Stimulated activated CD8-positive, alpha-beta memory T cell treated with anti-CD3 and anti-CD28 coated beads, Interleukin-7, amount 100 ng/mL, for 48 hours (primary cell): Measurements from ENCODE around the gene AKAP13.

ENCODE experiments used
- DNase-seq, 2 donors: peaks; one replicate each; pipeline ENCODE4 v3.0.0-alpha.2; 2020; ENCODE audit warnings: low read depth in 1 of 2; ENCODE audit errors: extremely low read depth in 1 of 2

The AKAP13 gene

DNA sequence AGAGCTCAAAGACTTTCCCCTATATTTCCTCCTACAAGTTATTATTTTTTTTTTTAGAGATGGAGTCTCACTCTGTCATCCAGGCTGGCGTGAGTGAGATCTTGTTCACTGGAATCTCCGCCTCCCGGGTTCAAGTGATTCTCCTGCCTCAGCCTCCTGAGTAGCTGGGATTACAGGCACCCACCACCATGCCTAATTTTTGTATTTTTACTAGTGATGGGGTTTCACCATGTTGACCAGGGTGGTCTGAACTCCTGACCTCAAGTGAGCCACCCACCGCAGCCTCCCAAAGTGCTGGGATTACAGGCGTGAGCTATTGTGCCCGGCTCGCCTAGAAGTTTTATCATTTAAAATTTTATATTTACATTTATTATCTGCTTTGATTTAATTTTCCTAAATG, 5.9 kb downstream of the AKAP13 start:
- DNase-seq = no peak

GRCh38 chr15:85388566-85389305, 8.3 kb downstream of the AKAP13 start:
- DNase-seq = no peak

GRCh38 chr15:85389306-85389650, 8.9 kb downstream of the AKAP13 start:
- DNase-seq = no peak

- no peak for DNase-seq
Observed at GRCh38 chr15:85389772-85390171, 9.4 kb downstream of the AKAP13 start.

DNA sequence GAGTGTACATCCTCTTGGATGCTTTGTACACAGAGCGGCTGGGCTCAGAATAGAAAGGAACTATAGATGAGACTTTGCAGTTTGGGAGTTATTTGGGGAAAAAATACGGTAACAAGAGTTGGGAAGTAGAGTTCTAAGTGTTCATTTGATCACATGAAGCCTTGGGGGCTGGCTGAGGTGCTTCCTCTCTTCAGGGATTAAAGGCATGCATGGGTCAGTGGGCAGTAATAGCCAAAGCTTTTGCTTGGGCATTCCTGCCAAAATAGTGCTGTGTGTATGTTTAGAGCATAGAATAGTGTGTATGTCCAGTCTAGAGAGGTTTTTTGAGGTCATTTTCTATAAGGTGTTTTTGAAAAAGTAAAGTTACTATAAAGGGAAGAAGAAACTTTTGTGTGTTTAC, 12.8 kb downstream of the AKAP13 start:
- no peak for DNase-seq

- no peak for DNase-seq
Observed at GRCh38 chr15:85394554-85395333, 14.3 kb downstream of the AKAP13 start.

- DNase-seq = no peak
Observed at GRCh38 chr15:85396554-85396953, 16.2 kb downstream of the AKAP13 start.

GRCh38 chr15:85397151-85397550, 16.7 kb downstream of the AKAP13 start:
- DNase-seq = no peak

DNA sequence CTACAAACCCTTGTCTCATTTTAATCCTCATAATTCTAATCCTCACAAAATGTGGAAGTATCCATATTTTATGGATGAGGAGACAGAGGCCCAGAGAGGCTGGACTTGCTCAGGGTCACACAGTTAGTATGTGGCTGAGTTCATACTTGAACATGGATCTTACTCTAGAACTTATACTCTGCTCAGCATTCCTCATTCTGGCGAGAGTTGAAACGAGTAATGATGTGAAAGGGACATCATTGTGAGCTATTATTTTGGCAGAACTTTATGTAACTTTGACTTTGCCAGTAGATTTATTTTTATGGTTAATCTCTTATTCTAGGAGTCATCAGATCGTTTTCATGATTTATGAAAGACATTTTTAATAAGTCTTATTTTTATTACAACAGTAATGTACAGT, 17.5 kb downstream of the AKAP13 start:
- no peak for DNase-seq

GRCh38 chr15:85398822-85399221, 18.4 kb downstream of the AKAP13 start:
- DNase-seq = no peak

DNA sequence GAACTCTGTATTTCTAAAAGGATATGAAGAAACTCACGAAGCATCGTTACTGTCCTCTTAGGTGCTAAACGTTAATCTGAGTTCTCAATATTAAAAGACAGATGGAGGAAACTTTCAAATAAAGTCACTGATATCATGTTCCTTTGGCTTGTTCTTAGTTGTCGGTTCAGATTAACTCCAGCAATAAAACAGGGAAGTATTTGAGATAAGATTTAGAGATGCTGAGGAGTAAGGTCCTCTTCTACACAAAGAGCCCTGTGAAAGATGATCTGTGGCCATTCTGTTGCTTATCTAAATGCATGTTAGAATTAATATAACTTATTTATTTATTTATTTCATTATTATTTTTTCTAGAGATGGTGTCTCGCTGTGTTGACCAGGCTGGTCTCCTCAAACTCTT, 19.2 kb downstream of the AKAP13 start:
- DNase-seq = no peak

DNA sequence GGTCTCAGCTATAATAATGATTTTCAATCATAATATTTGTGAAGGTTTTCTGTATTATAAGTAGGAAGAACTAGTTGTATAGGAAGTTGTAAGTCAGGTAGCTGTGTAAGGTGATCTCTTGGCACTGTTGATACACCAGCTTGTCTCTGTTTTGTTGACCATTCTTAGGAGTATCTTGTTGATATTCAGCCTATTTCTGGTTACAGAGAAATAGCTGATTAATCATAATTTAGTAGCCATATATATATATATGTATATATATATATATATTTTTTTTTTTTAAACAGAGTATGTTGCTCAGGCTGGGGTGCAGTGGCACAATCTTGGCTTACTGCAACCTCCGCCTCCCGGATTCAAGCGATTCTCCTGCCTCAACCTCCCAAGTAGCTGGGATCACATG, 20.2 kb downstream of the AKAP13 start:
- DNase-seq = no peak

- DNase-seq = no peak
Observed at GRCh38 chr15:85401108-85401774, 20.8 kb downstream of the AKAP13 start.

DNA sequence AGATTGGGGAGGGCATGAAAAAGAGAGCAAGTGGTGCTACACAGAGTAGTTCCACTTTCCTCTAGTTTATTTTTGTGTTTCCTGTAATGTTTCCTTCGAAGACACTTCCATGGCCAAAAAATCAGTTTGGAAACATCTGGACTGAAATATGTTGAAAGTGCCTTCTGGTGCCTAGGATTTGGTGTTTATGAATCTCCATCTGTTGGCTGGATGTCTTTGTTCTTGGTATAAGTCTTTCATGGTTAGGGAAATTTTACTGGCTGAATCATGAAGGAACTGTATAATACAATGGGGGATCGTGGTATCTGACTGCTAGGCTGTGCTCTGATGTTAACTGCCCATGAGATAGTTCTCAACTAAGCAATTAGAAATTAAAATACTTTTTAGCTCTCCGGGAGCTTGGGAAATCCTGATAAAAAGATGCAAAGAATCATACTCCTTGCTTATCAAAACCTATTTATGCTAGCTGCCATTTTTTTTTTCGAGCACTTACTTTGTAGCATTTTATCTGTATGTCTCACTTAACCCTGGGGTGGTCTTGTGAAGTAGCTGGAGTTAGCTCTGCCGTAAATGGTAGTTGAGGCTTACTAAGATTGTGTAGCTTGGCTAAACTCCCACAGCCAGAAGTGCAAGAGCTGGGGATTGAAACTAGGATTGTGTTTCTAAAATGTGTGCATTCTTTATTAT, 21.9 kb downstream of the AKAP13 start:
- no peak for DNase-seq

GRCh38 chr15:85403745-85404144, 23.3 kb downstream of the AKAP13 start:
- no peak for DNase-seq

DNA sequence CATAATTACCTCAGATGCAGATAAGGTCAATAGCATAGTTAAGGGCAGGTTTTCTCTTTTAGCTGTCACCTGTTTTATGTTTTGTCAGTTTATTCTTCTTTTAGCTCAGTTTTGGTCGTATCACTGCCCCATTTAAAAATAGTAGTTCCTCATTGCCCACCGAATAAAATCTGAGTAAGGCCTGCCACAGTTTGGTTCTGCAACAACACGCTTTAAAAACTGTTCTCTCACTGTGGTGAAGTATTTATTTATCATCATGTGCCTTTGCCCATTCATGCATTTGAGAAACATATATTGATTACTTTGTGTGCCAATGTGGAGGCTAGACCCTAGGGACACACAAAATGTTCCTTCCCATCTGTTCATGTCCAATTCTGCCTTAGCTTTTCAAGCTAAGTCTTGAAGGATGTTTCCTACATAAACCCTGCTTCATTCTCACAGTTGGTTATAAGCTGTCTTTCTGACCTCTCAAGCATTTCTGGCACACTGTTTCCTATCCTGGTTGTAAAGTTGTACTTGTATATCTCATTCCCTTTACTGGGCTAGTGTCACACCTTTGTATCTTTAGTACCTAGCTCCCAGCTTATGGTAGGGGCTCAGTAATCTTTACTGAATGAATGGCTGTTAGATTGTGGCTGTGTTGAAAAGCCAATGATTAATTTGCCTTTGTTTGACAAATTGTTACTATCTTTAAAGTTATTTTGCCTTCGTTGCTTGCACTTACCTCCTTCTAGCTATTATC, 23.9 kb downstream of the AKAP13 start:
- DNase-seq = no peak

GRCh38 chr15:85404918-85405866, 24.8 kb downstream of the AKAP13 start:
- no peak for DNase-seq

- DNase-seq = no peak
Observed at GRCh38 chr15:85406916-85407315, 26.5 kb downstream of the AKAP13 start.

GRCh38 chr15:85407421-85408269, 27.2 kb downstream of the AKAP13 start:
- peak in 1 of 2 donors; percentile 20 for DNase-seq
